Fibroblast of villous mesenchyme (primary cell): ENCODE measurements around the gene FGF19. TPM values are rescaled to one million over a fixed set of nuclear protein-coding genes. Genes with fewer than 3 reads are reported as not detected.

Experiments
- DNase-seq: peaks from one replicate; pipeline ENCODE4 v3.0.0-alpha.2; 2010; ENCODE audit warnings: low read depth
- H3K4me3 ChIP-seq: 2 replicates; pipeline ENCODE4 v1.5.1; 2011; ENCODE audit warnings: low read depth, mild to moderate bottlenecking, low read length
- CTCF ChIP-seq: IDR thresholded peaks from 2 replicates; pipeline ENCODE4 v1.5.1; 2012; ENCODE audit warnings: low read depth, mild to moderate bottlenecking, low read length; ENCODE audit not compliant: insufficient read depth
- total RNA-seq: library from RNA; depleted of rRNA; stranded (reverse); fragments of >200 nt; gene quantifications from 2 replicates; pipeline ENCODE4 v1.2.3, GENCODE V29; 2012

FGF19 gene
- total RNA-seq, 1 donor = not detected

GRCh38 chr11:69746752-69747742 is 43.2 kb upstream of the FGF19 start:
- TF ChIP-seq CTCF = no peak
- DNase-seq = peak; percentile 16
- H3K4me3 ChIP-seq = no peak overlapping the region

GRCh38 chr11:69746140-69746539 is 42.3 kb upstream of the FGF19 start:
- H3K4me3 ChIP-seq = no peak overlapping the region
- no peak for DNase-seq
- no peak for TF ChIP-seq CTCF

GRCh38 chr11:69745201-69745600 is 41.4 kb upstream of the FGF19 start:
- no peak for DNase-seq
- no peak for TF ChIP-seq CTCF
- no peak overlapping the region for H3K4me3 ChIP-seq

GRCh38 chr11:69744435-69744834 is 40.6 kb upstream of the FGF19 start:
- TF ChIP-seq CTCF = no peak
- H3K4me3 ChIP-seq = no peak overlapping the region
- DNase-seq = peak; percentile 92

GRCh38 chr11:69734841-69735240 is 31.0 kb upstream of the FGF19 start:
- DNase-seq = no peak
- TF ChIP-seq CTCF = no peak
- no peak overlapping the region for H3K4me3 ChIP-seq

- no peak overlapping the region for H3K4me3 ChIP-seq
- TF ChIP-seq CTCF = no peak
- DNase-seq = no peak
Measured at GRCh38 chr11:69734367-69734766, 30.5 kb upstream of the FGF19 start.
